GM19023 (cell line): ENCODE data around the gene MTFP1.
"Not testable (repeated sequence)": the region's sequence is repeated elsewhere in the genome, so short reads cannot be mapped to it uniquely, and the experiment has no call there.

Source experiments
- ATAC-seq: cut with Tn5 transposase; IDR thresholded peaks from one replicate; pipeline ENCODE4 v1.9.1; 2021; ENCODE audit warnings: mild to moderate bottlenecking, moderate library complexity; ENCODE audit not compliant: unreplicated experiment

Gene MTFP1

GRCh38 chr22:30425327-30425615 is 297 bp upstream of the MTFP1 start:
- ATAC-seq = no peak

- no peak for ATAC-seq
These were observed 1.1 kb downstream of the MTFP1 start for GRCh38 chr22:30426388-30427353.

- no peak for ATAC-seq
These were observed 2.3 kb downstream of the MTFP1 start for GRCh38 chr22:30427871-30428270.

DNA sequence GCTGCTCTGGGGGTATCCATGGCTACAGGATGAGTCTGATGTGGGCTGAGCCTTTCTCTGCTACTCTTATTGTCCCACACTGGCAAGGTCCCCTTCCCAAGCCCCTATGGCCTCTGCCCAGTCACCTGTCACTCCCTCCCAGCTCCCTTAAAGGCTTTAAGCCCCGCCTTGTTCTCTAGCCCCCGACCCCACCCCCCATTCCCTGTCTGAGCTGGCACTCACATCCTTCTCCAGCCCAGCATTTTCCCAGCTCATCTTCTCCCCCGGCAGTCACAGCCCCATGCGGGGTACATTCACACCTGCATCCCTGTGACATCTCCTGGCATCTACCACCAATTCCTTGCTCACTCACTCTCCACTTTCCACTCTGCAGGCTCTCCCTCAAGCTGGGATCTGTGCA is 4.3 kb downstream of the MTFP1 start:
- no peak for ATAC-seq

DNA sequence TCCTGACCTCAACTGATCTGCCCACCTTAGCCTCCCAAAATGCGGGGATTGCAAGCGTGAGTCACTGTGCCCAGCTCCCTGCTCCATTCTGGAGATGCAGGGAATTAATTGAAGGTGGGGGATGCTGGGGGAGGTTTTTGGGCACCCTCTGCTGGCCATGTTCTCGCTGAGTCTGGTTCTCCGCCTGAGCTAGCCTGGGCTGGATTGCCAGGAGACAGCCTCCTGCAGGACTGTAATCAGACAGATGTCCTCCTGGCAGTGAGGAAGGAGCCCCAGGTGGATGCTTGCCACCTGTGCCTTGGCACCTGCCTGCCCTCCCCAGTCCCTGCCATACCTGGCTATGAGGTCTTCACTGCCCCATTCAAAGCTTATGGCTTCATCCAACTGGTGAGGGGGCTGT is 5.4 kb downstream of the MTFP1 start:
- no peak for ATAC-seq

DNA sequence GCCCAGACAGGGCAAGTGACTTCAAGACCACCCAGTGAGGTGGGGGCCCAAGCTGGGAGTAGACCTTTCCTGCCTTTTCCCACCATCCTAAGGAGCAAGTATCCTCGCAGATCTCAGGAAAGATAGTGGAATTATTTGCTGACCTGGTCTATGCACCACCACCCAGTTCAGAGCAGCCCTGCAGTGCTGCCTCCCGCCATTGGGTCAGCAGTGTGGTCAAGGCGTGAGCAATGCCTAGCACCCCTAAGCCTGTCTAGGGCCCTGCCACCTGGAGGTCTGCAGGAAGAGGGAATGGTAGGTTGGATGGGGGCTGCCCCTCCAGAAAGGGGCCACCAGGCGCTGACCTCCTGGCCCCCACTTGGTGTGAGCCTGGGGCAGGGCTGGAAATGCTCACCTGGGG is 6.5 kb downstream of the MTFP1 start:
- no peak for ATAC-seq

DNA sequence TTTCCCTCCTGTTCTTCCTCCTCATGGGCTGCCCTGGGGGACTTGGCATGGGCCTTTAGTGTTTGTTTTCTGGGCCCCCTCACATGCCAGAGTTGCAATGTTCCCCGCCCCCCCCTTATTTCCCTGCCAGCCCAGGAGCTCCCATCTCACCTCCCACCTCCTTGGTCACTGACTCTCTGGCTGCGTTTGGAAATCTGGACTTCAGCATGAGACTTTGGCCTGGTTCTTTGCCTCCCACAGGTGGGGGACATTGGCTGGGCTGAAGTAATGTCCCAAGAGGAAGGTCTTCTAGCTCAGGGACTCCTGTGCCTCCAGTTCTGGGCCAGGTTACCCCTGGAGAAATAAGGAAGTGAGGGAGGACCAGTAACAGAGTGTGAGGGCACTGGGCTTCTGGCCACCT is 7.0 kb downstream of the MTFP1 start:
- no peak for ATAC-seq

DNA sequence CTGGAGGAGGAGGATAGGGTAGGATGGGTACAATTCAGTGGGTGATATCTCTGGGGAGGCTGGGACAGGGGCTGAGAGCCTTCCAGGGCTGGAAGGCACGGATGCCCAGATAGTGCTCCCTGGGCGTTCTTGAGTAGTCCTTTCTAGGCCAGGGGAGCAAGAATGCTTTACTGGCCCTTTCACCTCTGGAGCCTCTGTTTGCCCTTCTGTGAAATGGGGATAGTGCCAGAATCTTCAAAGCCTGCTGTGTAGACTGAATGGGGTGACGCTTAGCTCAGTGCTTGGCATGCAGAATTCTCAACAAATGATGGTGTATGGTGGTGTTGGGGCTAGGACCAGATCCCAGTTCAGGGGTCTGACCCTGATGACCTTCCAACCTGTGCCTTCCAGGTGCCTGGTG is 7.7 kb downstream of the MTFP1 start:
- no peak for ATAC-seq

DNA sequence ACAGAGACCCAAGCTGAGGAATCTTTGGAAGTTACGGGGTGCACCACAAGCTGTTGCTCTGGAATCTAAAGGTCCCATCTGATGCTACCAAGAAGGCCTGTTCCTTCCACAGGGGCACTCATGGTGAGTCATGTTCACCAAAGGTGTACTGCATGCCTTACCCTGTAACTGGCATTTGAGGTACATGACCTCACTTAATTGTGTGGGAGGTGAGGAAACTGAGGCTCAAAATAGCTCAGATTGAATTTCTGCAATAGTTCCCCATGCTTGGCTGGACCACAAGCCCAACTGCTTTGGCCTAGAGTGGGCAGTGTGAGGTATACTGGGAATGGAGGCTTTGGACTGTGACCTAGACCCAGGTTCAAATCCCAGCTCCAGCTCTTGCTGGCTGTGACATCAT is 8.2 kb downstream of the MTFP1 start:
- no peak for ATAC-seq

- ATAC-seq = no peak
These were observed 9.3 kb downstream of the MTFP1 start for GRCh38 chr22:30434843-30435242.

DNA sequence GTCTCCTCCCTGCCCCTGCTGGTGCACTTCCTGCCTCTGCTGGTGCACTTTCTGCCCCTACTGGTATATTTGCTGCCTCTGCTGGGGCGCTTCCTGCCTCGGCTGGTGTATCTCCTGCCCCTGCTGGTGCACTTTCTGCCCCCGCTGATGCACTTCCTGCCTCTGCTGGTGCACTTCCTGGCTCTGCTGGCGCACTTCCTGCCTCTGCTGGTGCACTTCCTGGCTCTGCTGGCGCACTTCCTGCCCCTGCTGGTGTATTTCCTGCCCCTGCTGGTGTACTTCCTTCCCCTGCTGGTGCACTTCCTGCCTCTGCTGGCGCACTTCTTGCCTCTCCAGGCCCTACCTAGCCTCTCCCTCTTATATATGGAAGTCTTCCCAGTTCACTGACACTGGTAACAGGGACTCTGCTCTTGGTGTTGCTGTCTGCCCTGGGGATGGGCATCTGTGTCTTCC is 10.1 kb downstream of the MTFP1 start:
- ATAC-seq = no peak

- ATAC-seq = no peak
These were observed 10.6 kb downstream of the MTFP1 start for GRCh38 chr22:30436196-30436595.

DNA sequence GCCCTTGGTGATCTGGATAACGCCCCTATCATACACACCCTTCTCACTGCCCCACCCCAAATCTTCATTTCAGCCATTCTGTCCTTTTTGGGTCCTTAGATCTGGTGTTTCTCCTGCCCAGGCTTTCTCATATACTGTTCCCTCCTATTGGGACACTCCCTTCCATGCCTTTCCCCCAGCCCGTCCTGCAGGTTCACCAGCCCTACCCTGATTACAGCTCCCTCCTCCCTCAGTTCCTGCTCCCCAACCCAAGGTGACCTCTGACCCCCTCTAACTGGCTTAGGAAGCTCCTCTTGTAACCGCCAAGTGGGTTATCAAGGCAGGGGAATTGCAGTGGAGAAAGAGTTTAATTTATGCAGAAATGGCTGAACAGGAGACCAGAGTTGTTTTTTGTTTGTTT is 13.0 kb downstream of the MTFP1 start:
- ATAC-seq = no peak

- ATAC-seq = no peak
These were observed 13.7 kb downstream of the MTFP1 start for GRCh38 chr22:30439226-30439625.

DNA sequence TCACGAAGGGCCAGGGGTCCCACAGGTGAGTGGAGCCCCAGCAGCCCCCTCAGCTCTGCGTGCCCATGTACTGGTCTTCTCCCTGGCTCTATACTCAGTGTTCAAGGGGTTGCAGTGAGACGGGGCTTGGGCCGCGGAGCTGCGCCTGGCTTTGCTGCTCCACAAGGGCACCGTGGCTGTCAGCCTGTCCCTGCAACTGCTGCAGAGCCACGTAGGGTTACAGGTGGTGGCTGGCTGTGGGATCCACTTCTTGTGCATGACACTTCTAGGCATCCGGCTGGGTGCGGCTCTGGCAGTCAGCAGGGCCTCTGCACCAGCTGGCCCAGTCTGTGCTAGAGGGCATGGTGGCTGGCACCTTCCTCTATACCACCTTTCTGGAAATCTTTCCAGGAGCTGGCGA is 14.3 kb downstream of the MTFP1 start:
- no peak for ATAC-seq

- ATAC-seq = no peak
These were observed 15.5 kb downstream of the MTFP1 start for GRCh38 chr22:30441088-30441487.

- ATAC-seq = no peak
These were observed 19.3 kb downstream of the MTFP1 start for GRCh38 chr22:30444632-30445437.

- ATAC-seq = no peak
These were observed 20.0 kb downstream of the MTFP1 start for GRCh38 chr22:30445438-30446145.

- no peak for ATAC-seq
These were observed 22.1 kb downstream of the MTFP1 start for GRCh38 chr22:30447656-30448055.

DNA sequence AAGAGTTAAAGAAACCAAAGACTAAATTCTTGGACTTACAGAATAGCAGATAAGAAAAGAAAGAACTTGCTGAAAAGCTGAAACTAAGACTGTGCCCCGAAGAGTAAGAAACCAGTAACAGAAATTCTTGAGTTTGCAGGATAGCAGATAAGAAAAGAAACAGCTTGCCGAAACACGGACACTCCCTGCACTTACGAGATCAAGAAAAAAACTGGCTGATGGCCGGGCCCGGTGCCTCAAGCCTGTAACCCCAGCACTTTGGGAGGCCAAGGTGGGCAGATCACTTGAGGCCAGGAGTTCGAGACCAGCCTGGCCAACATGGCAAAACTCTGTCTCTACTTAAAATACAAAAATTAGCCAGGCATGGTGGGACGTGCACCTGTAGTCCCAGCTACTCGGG is 25.9 kb downstream of the MTFP1 start:
- ATAC-seq = not testable (repeated sequence)

DNA sequence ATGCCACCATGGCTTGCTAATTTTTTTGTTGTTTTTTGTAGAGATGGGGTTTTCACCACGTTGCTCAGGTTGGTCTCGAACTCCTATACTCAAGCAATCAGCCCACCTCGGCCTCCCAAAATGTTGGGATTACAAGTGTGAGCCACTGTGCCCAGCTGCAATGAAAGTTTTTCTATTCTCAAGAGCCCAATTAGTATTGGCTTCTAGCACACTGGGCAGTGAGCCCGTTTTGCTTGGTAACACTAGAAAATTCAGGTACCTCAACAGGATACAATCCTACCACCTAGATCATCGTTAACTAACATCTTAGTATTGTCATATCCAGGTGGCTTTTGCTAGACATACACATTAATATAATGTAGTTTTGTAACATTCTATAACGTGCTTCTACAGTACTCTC is 27.3 kb downstream of the MTFP1 start:
- ATAC-seq = no peak
